Spleen (tissue), 11 donors: Measurements from ENCODE around the gene ASH1L. TPM values are rescaled to one million over a fixed set of nuclear protein-coding genes. Genes with fewer than 3 reads are reported as not detected.

Source experiments
- DNase-seq: peaks from one replicate; pipeline ENCODE4 v3.0.0-alpha.2; 2020
- H3K27ac ChIP-seq, 8 donors: fragments of 200-600 bp; sonication (generic) in 7 of 8; 1 replicate in 4 of 8; 2 replicates in 4 of 8; pipeline versions ENCODE4 v1.5.0 to v1.8.0; 2016 to 2021; ENCODE audit warnings: inconsistent platforms in 4 of 8, mild to moderate bottlenecking in 4 of 8, moderate library complexity in 1 of 8
- H3K27me3 ChIP-seq, 7 donors: fragments of 200-600 bp; sonication (generic) in 6 of 7; replicated peaks in 1 of 7; 1 replicate in 4 of 7; 2 replicates in 3 of 7; pipeline versions ENCODE4 v1.5.0 to v1.8.0; 2016 to 2021; ENCODE audit warnings: inconsistent platforms in 3 of 7, mild to moderate bottlenecking in 1 of 7
- H3K36me3 ChIP-seq, 6 donors: fragments of 200-600 bp; sonication (generic) in 5 of 6; 1 replicate in 4 of 6; 2 replicates in 2 of 6; pipeline versions ENCODE4 v1.5.0 to v1.8.0; 2016 to 2021; ENCODE audit warnings: inconsistent platforms in 2 of 6
- H3K4me1 ChIP-seq, 6 donors: fragments of 200-600 bp; sonication (generic) in 5 of 6; 1 replicate in 3 of 6; 2 replicates in 3 of 6; pipeline versions ENCODE4 v1.5.0 to v1.8.0; 2016 to 2021; ENCODE audit warnings: inconsistent platforms in 3 of 6
- H3K4me3 ChIP-seq, 8 donors: fragments of 200-600 bp; sonication (generic) in 7 of 8; 1 replicate in 4 of 8; 2 replicates in 4 of 8; pipeline versions ENCODE4 v1.5.0 to v1.8.0; 2016 to 2021; ENCODE audit warnings: inconsistent platforms in 4 of 8, mild to moderate bottlenecking in 4 of 8, moderate library complexity in 2 of 8
- H3K9me3 ChIP-seq, 8 donors: fragments of 200-600 bp; sonication (generic) in 7 of 8; 1 replicate in 4 of 8; 2 replicates in 4 of 8; pipeline versions ENCODE4 v1.5.0 to v1.8.0; 2016 to 2021; ENCODE audit warnings: inconsistent platforms in 4 of 8
- POLR2A ChIP-seq, 3 donors: fragments of 450-650 bp; IDR thresholded peaks; one replicate each; pipeline ENCODE4 v1.5.1; 2017; ENCODE audit warnings: antibody characterized with exemption in 3 of 3, mild to moderate bottlenecking in 1 of 3
- POLR2AphosphoS5 ChIP-seq, 3 donors: sonication (generic); formaldehyde crosslinking; IDR thresholded peaks; one replicate each; pipeline ENCODE4 v1.5.1; 2017; ENCODE audit warnings: antibody characterized with exemption in 3 of 3
- WGBS, 5 donors: extraction: QIAGEN DNeasy Blood & Tissue Kit in 3 of 5; methylation state at CpG; one replicate each; pipeline versions ENCODE4 v1.1.5 to v1.1.7; 2013 to 2018; 5-methylcytosine and 5-hydroxymethylcytosine counted together
- intact Hi-C: fragments of 100-400 bp; cut with DNase I; formaldehyde crosslinking; loops from one replicate; pipeline ENCODE4 v1.15.0; 2023; ENCODE audit warnings: low total_unique reads
- polyA plus RNA-seq, 3 donors: library from polyadenylated mRNA; stranded (reverse); fragments of 200-250 nt; gene quantifications; one replicate each; pipeline ENCODE4 v1.2.1, GENCODE V29; 2013
- total RNA-seq, 7 donors: library from RNA; depleted of rRNA in 3 of 7; stranded (reverse); fragments of >200 nt in 3 of 7; fragmentation: NEBNext Ultra II Directional in 4 of 7; extraction: Animal tissue kit (Norgen Biotek cat#: 25700) in 4 of 7; gene quantifications; one replicate each; pipeline versions ENCODE4 v1.1.0 to v1.2.1, GENCODE V29; 2016 to 2021
- TF ChIP-seq, protein P1 (sequence below), 11 experiments: fragments of 200-600 bp in 7 of 11; fragments of 450-650 bp in 4 of 11; sonication (generic) in 4 of 11; IDR thresholded peaks in 8 of 11; conservative IDR thresholded peaks in 3 of 11; 1 replicate in 7 of 11; 2 replicates in 4 of 11; pipeline versions ENCODE4 v1.4.0 to v1.8.0; 2016 to 2021; ENCODE audit warnings: antibody characterized with exemption in 11 of 11, inconsistent platforms in 4 of 11, mild to moderate bottlenecking in 1 of 11
- donor health status: healthy with polysubstance abuse.
- donor health status: DM: no; HTN: no; CAD: no; lungs with moderate emphysema.
- donor health status: DM: no; HTN: no; CAD: no.
- donor health status: Bipolar disorder and iron deficiency.
- donor health status: healthy.
- donor health status: DM: no; HTN: no; CAD: no.
- donor health status: DM: yes; HTN: yes; CAD: no.

Gene ASH1L
- total and polyA plus RNA-seq, 10 donors: 2.5 to 89.8 (median 69.1) TPM

DNA sequence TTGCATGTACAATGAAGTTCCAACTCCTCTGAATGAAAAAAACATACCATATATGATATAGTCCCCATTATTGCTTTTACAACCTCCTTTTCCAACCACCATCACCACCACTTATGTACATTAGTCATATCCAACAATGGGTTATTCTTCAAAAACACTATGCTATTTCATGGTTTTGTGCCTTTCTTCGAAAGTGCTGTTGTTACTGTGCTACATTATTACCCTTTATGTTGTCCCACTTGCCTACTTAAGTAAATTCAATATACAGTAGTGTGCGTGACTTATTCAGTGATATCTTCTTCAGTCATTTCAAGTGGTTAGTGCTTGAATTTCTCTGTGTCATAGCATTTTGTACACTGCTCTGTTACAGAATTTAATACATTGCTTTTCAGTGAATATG, 105.3 kb downstream of the ASH1L start:
- 95 to 99% (median 97%) methylated on average over 2 of the region's 2 CpGs for WGBS, 5 donors
- TF ChIP-seq POLR2AphosphoS5 (IDR thresholded peaks at IDR 0.05): no peak
- TF ChIP-seq POLR2A (IDR thresholded peaks at IDR 0.05): no peak
- TF ChIP-seq, protein P1, sequence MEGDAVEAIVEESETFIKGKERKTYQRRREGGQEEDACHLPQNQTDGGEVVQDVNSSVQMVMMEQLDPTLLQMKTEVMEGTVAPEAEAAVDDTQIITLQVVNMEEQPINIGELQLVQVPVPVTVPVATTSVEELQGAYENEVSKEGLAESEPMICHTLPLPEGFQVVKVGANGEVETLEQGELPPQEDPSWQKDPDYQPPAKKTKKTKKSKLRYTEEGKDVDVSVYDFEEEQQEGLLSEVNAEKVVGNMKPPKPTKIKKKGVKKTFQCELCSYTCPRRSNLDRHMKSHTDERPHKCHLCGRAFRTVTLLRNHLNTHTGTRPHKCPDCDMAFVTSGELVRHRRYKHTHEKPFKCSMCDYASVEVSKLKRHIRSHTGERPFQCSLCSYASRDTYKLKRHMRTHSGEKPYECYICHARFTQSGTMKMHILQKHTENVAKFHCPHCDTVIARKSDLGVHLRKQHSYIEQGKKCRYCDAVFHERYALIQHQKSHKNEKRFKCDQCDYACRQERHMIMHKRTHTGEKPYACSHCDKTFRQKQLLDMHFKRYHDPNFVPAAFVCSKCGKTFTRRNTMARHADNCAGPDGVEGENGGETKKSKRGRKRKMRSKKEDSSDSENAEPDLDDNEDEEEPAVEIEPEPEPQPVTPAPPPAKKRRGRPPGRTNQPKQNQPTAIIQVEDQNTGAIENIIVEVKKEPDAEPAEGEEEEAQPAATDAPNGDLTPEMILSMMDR (IDR thresholded peaks at IDR 0.05 in 8 of 11, conservative IDR thresholded peaks at IDR 0.05 in 3 of 11): no peak
- DNase-seq: no peak
- no peaks in the 10 kb centered on the region for H3K27me3 ChIP-seq
- H3K36me3 ChIP-seq: peaks cover 0 to 88% (median 27%) of the 10 kb centered on the region in 6 donors
- H3K9me3 ChIP-seq: no peaks in the 10 kb centered on the region
- intact Hi-C loops: no loop called here
- H3K4me1 ChIP-seq: peaks cover 0 to 9% (median 0%) of the 10 kb centered on the region in 6 donors
- no peak overlapping the region for H3K27ac ChIP-seq
- H3K4me3 ChIP-seq: no peak overlapping the region

DNA sequence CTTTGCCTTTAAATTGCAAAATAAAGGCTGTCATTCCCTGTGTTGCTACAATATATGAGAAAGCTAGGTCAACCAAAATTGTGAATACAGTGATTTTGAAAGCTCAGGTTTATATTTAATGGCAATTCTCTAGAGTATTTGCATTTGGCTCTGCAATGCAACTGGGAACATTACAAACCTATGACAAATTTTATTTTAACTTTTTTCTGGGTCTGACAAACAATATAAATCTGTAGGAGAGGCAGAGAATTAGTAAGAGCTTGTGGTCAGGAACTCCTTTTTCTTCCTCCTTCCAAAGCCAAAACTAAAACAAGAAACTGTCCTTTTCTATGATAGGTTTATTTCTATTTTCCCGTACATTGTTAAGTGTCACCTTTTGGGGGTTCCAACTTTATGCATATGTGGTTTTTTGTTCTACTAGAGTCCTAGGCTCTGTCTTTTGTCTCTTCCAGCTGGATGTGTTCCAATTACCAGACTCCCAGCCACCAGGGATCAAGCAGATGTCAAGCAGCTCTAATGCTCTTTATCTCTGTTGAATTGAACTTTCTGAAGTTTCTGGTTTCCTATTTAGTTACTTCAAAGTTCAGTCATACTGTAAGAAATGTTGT, 106.9 kb downstream of the ASH1L start:
- Histone ChIP-seq H3K4me3 (no peak overlapping the region), H3K27ac (no peak overlapping the region), H3K4me1 (peaks cover 0 to 9% (median 0%) of the 10 kb centered on the region in 6 donors), H3K36me3 (peaks cover 0 to 88% (median 36%) of the 10 kb centered on the region in 6 donors), H3K27me3 (no peaks in the 10 kb centered on the region), H3K9me3 (no peaks in the 10 kb centered on the region)
- TF ChIP-seq POLR2A (IDR thresholded peaks at IDR 0.05) (no peak), POLR2AphosphoS5 (IDR thresholded peaks at IDR 0.05) (no peak)
- TF ChIP-seq, protein P1 (IDR thresholded peaks at IDR 0.05 in 8 of 11, conservative IDR thresholded peaks at IDR 0.05 in 3 of 11): no peak
- intact Hi-C loops: no loop called here
- no peak for DNase-seq
- WGBS, 5 donors: 60 to 84% (median 67%) methylated on average over 1 of the region's 1 CpG

DNA sequence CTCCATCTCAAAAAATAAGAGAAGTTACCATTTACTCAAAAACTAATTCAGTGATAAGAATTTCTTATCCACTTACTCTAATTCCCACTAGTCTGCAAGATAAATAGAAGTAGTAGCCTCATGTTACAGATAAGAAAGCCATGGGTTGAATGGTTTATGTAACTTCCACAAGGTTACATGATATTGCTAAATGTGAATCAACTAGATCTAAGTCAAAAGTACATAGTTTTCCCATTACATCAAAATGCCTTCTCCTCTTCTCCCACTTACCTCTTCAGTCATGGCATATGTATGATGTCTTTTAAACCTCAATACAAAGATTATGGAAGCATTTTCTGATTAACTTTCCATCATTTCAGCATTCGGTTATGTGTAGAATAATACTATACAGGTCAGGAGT, 108.5 kb downstream of the ASH1L start:
- DNase-seq: no peak
- Histone ChIP-seq H3K27ac (no peak overlapping the region), H3K36me3 (peaks cover 0 to 91% (median 31%) of the 10 kb centered on the region in 6 donors), H3K4me1 (peaks cover 0 to 9% (median 0%) of the 10 kb centered on the region in 6 donors), H3K4me3 (no peak overlapping the region), H3K27me3 (no peaks in the 10 kb centered on the region), H3K9me3 (no peaks in the 10 kb centered on the region)
- TF ChIP-seq POLR2AphosphoS5 (IDR thresholded peaks at IDR 0.05): no peak
- TF ChIP-seq, protein P1 (IDR thresholded peaks at IDR 0.05 in 8 of 11, conservative IDR thresholded peaks at IDR 0.05 in 3 of 11): no peak
- no peak for TF ChIP-seq POLR2A (IDR thresholded peaks at IDR 0.05)
- intact Hi-C loops: no loop called here
- 91 to 98% (median 97%) methylated on average over 1 of the region's 1 CpG for WGBS, 5 donors

DNA sequence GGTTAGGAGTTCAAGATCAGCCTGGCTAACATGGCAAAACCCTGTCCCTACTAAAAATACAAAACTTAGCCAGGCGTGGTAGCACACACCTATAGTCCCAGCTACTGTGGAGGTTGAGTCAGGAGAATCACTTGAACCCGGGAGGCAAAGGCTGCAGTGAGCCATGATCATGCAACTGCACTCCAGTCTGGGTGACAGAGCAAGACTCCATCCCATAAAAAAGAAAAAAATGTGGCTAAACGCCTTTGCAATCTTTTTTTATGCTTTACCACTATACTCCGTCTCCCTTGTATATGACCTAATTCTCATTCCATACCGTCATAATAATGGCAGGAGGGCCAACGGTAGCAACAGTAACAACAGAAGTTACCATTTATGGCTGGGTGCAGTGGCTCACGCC, 109.5 kb downstream of the ASH1L start:
- DNase-seq: no peak
- Histone ChIP-seq H3K27me3 (no peaks in the 10 kb centered on the region), H3K36me3 (peaks cover 0 to 91% (median 38%) of the 10 kb centered on the region in 6 donors), H3K4me3 (no peak overlapping the region), H3K9me3 (no peaks in the 10 kb centered on the region), H3K27ac (no peak overlapping the region), H3K4me1 (peaks cover 0 to 9% (median 0%) of the 10 kb centered on the region in 6 donors)
- intact Hi-C loops: no loop called here
- 94 to 98% (median 96%) methylated on average over 7 of the region's 7 CpGs for WGBS, 5 donors
- TF ChIP-seq, protein P1 (IDR thresholded peaks at IDR 0.05 in 8 of 11, conservative IDR thresholded peaks at IDR 0.05 in 3 of 11): no peak
- TF ChIP-seq POLR2AphosphoS5 (IDR thresholded peaks at IDR 0.05) (no peak), POLR2A (IDR thresholded peaks at IDR 0.05) (no peak)
